22Rv1 (cell line): Measurements from ENCODE around the gene ATE1.

Source experiments
- ZFX ChIP-seq: fragments of 450-650 bp; IDR thresholded peaks from 2 replicates; pipeline ENCODE4 v1.6.1; 2017; ENCODE audit warnings: antibody characterized with exemption, borderline replicate concordance
- TF ChIP-seq, protein P1 (sequence below): fragments of 450-650 bp; IDR thresholded peaks from 2 replicates; pipeline ENCODE4 v1.5.1; 2017; ENCODE audit warnings: mild to moderate bottlenecking

DNA sequence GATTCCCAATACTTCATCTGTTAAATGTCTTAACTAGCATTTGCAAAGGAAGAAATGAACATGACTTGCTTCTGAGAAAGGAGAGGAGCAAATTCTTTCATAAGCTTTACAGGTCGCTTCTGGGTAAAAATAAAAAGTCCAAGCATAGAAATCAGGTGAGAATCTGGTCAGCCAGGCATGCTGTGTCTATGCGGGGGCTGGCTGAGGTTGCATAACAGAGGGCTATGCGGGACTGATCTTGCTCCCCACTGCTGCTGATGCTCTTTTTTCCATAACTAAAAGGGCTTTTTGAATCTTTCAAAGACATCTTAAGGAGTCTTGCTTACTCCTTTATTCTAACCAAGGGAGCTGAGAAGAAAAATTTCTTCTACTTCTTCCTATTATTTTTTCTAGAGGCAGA is 236.9 kb downstream of the ATE1 start:
- TF ChIP-seq, protein P1, sequence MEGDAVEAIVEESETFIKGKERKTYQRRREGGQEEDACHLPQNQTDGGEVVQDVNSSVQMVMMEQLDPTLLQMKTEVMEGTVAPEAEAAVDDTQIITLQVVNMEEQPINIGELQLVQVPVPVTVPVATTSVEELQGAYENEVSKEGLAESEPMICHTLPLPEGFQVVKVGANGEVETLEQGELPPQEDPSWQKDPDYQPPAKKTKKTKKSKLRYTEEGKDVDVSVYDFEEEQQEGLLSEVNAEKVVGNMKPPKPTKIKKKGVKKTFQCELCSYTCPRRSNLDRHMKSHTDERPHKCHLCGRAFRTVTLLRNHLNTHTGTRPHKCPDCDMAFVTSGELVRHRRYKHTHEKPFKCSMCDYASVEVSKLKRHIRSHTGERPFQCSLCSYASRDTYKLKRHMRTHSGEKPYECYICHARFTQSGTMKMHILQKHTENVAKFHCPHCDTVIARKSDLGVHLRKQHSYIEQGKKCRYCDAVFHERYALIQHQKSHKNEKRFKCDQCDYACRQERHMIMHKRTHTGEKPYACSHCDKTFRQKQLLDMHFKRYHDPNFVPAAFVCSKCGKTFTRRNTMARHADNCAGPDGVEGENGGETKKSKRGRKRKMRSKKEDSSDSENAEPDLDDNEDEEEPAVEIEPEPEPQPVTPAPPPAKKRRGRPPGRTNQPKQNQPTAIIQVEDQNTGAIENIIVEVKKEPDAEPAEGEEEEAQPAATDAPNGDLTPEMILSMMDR: no peak
- TF ChIP-seq ZFX: no peak
